Endothelial cell of umbilical vein (primary cell): ENCODE results near the gene KCNK13. TPM values are rescaled to one million over a fixed set of nuclear protein-coding genes. Genes with fewer than 3 reads are reported as not detected.

Experiments
- BruUV-seq: library from RNA; stranded (reverse); fragments of 400-500 nt; replicated peaks from 2 replicates; lab custom pipeline; 2021; lab: Mats Ljungman, UMichigan
- CTCF ChIA-PET: fragments of 300-600, 350-600 bp; sonication (Branson Sonifier 250); formaldehyde crosslinking; loops from one replicate; lab custom pipeline; 2021; ENCODE audit warnings: antibody characterized with exemption, inconsistent platforms; lab: Charles Lee
- POLR2A ChIA-PET: fragments of 300-600, 350-600 bp; sonication (Branson Sonifier 250); formaldehyde crosslinking; loops from one replicate; lab custom pipeline; 2021; ENCODE audit warnings: antibody characterized with exemption, inconsistent platforms; lab: Charles Lee
- DNase-seq: peaks from one replicate; pipeline ENCODE4 v3.0.0-alpha.2; 2011; ENCODE audit warnings: low read depth, low spot score
- FAIRE-seq: peaks from 2 replicates; lab custom pipeline; 2011; peaks lifted over from hg19 to GRCh38; lab: Jason Lieb, UNC
- H2AFZ ChIP-seq: 2 replicates; pipeline ENCODE4 v1.6.0; 2012; ENCODE audit warnings: low read depth, low read length, control low read depth, inconsistent platforms
- H3K27ac ChIP-seq: 2 replicates; pipeline ENCODE4 v1.5.1; 2011; ENCODE audit warnings: low read depth, mild to moderate bottlenecking, control low read depth, low read length, moderate library complexity; ENCODE audit not compliant: insufficient read depth
- H3K27me3 ChIP-seq, 2 experiments: 2 replicates each; pipeline versions ENCODE4 v1.6.0 to v1.6.1; 2011; ENCODE audit warnings: low read length in 2 of 2, mixed read lengths in 1 of 2; ENCODE audit not compliant: control insufficient read depth in 2 of 2, insufficient read depth in 2 of 2
- H3K36me3 ChIP-seq, 2 experiments: 2 replicates in 1 of 2; 3 replicates in 1 of 2; pipeline ENCODE4 v1.5.1; 2011; ENCODE audit warnings: low read length in 2 of 2, mild to moderate bottlenecking in 1 of 2, moderate library complexity in 1 of 2; ENCODE audit not compliant: control insufficient read depth in 2 of 2, insufficient read depth in 2 of 2; ENCODE audit errors: extremely low read depth in 1 of 2
- H3K4me1 ChIP-seq: 3 replicates; pipeline ENCODE4 v1.5.1; 2011; ENCODE audit warnings: mild to moderate bottlenecking, low read length; ENCODE audit not compliant: control insufficient read depth, insufficient read depth; ENCODE audit errors: extremely low read depth
- H3K4me2 ChIP-seq: 2 replicates; pipeline ENCODE4 v1.6.1; 2011; ENCODE audit warnings: low read length, control low read depth, mixed read lengths; ENCODE audit not compliant: insufficient read depth
- H3K4me3 ChIP-seq, 3 experiments: fragments of 200-600 bp in 1 of 3; sonication (generic), shearing (Covaris generic) in 1 of 3; replicated peaks in 1 of 3; 2 replicates each; pipeline ENCODE4 v1.5.1; 2011 to 2016; ENCODE audit warnings: control low read depth in 3 of 3, low read length in 3 of 3, mild to moderate bottlenecking in 2 of 3, inconsistent platforms in 1 of 3, low read depth in 1 of 3, moderate library complexity in 1 of 3; ENCODE audit not compliant: insufficient read depth in 1 of 3
- H3K79me2 ChIP-seq: 2 replicates; pipeline ENCODE4 v1.6.0; 2012; ENCODE audit warnings: low read length, inconsistent platforms; ENCODE audit not compliant: control insufficient read depth, insufficient read depth
- H3K9ac ChIP-seq: replicated peaks from 2 replicates; pipeline ENCODE3; 2011; ENCODE audit warnings: low read length, control low read depth; ENCODE audit not compliant: insufficient read depth; ENCODE audit errors: extremely low read depth
- H3K9me1 ChIP-seq: replicated peaks from 3 replicates; pipeline ENCODE4 v1.6.0; 2011; ENCODE audit warnings: mild to moderate bottlenecking, low read length; ENCODE audit not compliant: control insufficient read depth, insufficient read depth; ENCODE audit errors: extremely low read depth
- H3K9me3 ChIP-seq: replicated peaks from 2 replicates; pipeline ENCODE4 v1.5.1; 2012; ENCODE audit warnings: low read length, inconsistent platforms; ENCODE audit not compliant: control insufficient read depth, insufficient read depth
- H4K20me1 ChIP-seq: replicated peaks from 2 replicates; pipeline ENCODE3; 2011; ENCODE audit warnings: mild to moderate bottlenecking, low read length; ENCODE audit not compliant: control insufficient read depth, insufficient read depth; ENCODE audit errors: extremely low read depth
- EZH2 ChIP-seq: IDR thresholded peaks from 2 replicates; pipeline ENCODE4 v1.6.1; 2012; ENCODE audit warnings: borderline replicate concordance, low read depth, mild to moderate bottlenecking, moderate library complexity, low read length, inconsistent platforms; ENCODE audit not compliant: severe bottlenecking
- GATA2 ChIP-seq: IDR thresholded peaks from 2 replicates; pipeline ENCODE4 v1.7.0; 2011; ENCODE audit warnings: low read depth, mild to moderate bottlenecking, moderate library complexity, mixed read lengths, low read length; ENCODE audit not compliant: insufficient read length, insufficient read depth
- JUN ChIP-seq: IDR thresholded peaks from 2 replicates; pipeline ENCODE4 v1.6.1; 2011; ENCODE audit warnings: borderline replicate concordance, low read depth; ENCODE audit not compliant: insufficient read length, insufficient read depth
- MAX ChIP-seq: IDR thresholded peaks from 2 replicates; pipeline ENCODE4 v1.6.1; 2011; ENCODE audit not compliant: insufficient read depth, insufficient read length
- POLR2A ChIP-seq: IDR thresholded peaks from 2 replicates; pipeline ENCODE4 v1.6.1; 2012; ENCODE audit warnings: low read depth, mild to moderate bottlenecking, control low read depth, low read length
- dilution Hi-C: fragments of 300-500 bp; cut with MboI; formaldehyde crosslinking; loops from one replicate; pipeline ENCODE4 v1.15.0; 2019; ENCODE audit warnings: low sequenced_read_pairs; ENCODE audit not compliant: extremely low pct_ligation_motif_present
- intact Hi-C: fragments of 100-400 bp; cut with micrococcal nuclease; formaldehyde crosslinking; loops from one replicate; pipeline ENCODE4 v1.10.0; 2022
- polyA plus RNA-seq, 4 experiments: library from polyadenylated mRNA; depleted of rRNA in 3 of 4; stranded (reverse) in 3 of 4; unstranded in 1 of 4; fragments of >200 nt; gene quantifications; 2 replicates each; pipeline versions ENCODE4 v1.2.1 to v1.2.3, GENCODE V29; 2011 to 2012; ENCODE audit warnings: missing spikeins in 1 of 4
- total RNA-seq: library from RNA; stranded (reverse); gene quantifications from 2 replicates; pipeline ENCODE4 v1.2.3, GENCODE V29; 2021
- TF ChIP-seq, protein P1 (sequence below), 2 donors: IDR thresholded peaks; 1 replicate in 1 of 2; 2 replicates in 1 of 2; pipeline ENCODE4 v1.5.1; 2011; ENCODE audit warnings: low read length in 2 of 2, mild to moderate bottlenecking in 2 of 2, moderate library complexity in 2 of 2, control low read depth in 1 of 2, inconsistent platforms in 1 of 2, low read depth in 1 of 2; ENCODE audit not compliant: insufficient read depth in 1 of 2; ENCODE audit errors: extremely low read depth in 1 of 2

KCNK13 gene
- total and polyA plus RNA-seq, 2 donors (not counting 3 experiments of a cell fraction or from before 2014, with no cell fraction given) = not detected

DNA sequence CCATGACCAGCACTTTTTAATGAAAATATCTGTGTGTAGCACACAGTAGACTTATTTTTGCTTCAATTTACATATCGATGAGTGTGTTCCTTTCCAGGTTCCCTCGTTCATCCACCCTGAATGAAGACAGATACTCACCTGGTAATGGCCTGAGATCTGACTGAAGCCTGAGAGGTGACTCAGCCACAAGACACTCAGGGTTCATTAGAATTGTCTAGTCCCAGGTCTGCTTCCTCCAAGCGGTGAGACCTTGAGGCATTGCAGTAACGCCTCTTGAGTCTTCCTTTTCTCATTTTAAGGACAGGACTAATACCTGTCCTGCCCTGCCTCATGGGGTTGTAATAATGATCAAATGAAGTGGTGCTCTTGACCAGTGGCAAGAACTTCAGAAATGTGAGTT is 11.5 kb upstream of the KCNK13 start:
- peaks cover 13 to 16% of the 10 kb centered on the region in 2 experiments for H3K27me3 ChIP-seq
- H3K79me2 ChIP-seq = no peaks in the 10 kb centered on the region
- H3K36me3 ChIP-seq = no peaks in the 10 kb centered on the region
- H3K4me2 ChIP-seq = no peak overlapping the region
- BruUV-seq = no TSS peak
- no peak overlapping the region for H3K27ac ChIP-seq
- DNase-seq (no peak), FAIRE-seq (no peak)
- intact Hi-C loops (no loop called here), dilution Hi-C loops (no loop called here)
- no peaks in the 10 kb centered on the region for H3K9me3 ChIP-seq
- no peaks in the 10 kb centered on the region for H3K4me1 ChIP-seq
- no peak overlapping the region for H2AFZ ChIP-seq
- H3K4me3 ChIP-seq = no peak overlapping the region
- POLR2A ChIA-PET = no interaction called here
- H4K20me1 ChIP-seq = no peaks in the 10 kb centered on the region
- no peak overlapping the region for H3K9ac ChIP-seq
- TF ChIP-seq, protein P1, sequence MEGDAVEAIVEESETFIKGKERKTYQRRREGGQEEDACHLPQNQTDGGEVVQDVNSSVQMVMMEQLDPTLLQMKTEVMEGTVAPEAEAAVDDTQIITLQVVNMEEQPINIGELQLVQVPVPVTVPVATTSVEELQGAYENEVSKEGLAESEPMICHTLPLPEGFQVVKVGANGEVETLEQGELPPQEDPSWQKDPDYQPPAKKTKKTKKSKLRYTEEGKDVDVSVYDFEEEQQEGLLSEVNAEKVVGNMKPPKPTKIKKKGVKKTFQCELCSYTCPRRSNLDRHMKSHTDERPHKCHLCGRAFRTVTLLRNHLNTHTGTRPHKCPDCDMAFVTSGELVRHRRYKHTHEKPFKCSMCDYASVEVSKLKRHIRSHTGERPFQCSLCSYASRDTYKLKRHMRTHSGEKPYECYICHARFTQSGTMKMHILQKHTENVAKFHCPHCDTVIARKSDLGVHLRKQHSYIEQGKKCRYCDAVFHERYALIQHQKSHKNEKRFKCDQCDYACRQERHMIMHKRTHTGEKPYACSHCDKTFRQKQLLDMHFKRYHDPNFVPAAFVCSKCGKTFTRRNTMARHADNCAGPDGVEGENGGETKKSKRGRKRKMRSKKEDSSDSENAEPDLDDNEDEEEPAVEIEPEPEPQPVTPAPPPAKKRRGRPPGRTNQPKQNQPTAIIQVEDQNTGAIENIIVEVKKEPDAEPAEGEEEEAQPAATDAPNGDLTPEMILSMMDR (IDR thresholded peaks at IDR 0.05; ENCODE audit: extremely low read depth in 1 of 2, insufficient read depth in 1 of 2, low read depth in 1 of 2, low read length in 2 of 2) = no peak
- TF ChIP-seq POLR2A = no peak
- TF ChIP-seq EZH2 = no peak
- no peak for TF ChIP-seq JUN
- TF ChIP-seq MAX = no peak
- no peak for TF ChIP-seq GATA2
- CTCF ChIA-PET = interaction anchor here (1.2 kb wide), 1 partner anchor 185 kb away, joined by 3 read pairs; no protein-coding TSS in a partner anchor
- no peaks in the 10 kb centered on the region for H3K9me1 ChIP-seq
